HG03039 (cell line): Measurements from ENCODE around the gene ANXA8L1.
"Not testable (repeated sequence)": the region's sequence is repeated elsewhere in the genome, so short reads cannot be mapped to it uniquely, and the experiment has no call there.

Source experiments
- ATAC-seq: cut with Tn5 transposase; IDR thresholded peaks from one replicate; pipeline ENCODE4 v1.9.1; 2021; ENCODE audit warnings: mild to moderate bottlenecking, moderate library complexity; ENCODE audit not compliant: unreplicated experiment

Gene ANXA8L1, protein sequence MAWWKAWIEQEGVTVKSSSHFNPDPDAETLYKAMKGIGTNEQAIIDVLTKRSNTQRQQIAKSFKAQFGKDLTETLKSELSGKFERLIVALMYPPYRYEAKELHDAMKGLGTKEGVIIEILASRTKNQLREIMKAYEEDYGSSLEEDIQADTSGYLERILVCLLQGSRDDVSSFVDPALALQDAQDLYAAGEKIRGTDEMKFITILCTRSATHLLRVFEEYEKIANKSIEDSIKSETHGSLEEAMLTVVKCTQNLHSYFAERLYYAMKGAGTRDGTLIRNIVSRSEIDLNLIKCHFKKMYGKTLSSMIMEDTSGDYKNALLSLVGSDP

DNA sequence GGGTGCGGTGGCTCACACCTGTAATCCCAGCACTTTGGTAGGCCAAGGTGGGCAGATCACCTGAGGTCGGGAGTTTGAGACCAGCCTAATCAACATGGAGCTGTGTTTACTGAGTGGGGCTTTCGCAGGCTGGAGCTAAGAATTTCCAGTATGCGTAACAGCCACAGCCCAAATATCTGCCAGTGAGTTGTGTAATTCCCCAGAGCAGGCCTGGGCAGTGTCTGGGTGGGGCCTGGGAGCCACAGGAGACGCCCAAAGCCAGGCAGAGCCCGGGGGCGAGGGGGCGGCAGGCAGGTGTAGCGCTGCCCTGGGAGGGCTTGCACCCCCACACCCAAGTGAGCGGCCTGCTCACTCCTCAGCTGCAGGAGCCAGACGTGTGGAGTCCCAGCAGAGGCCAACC lies at the start of gene ANXA8L1:
Gene ANXA8L1, plus strand, starts transcription at position 371 of the 400 bp plus-strand sequence. CDS start 76 bp downstream, outside the sequence.
- not testable (repeated sequence) for ATAC-seq

DNA sequence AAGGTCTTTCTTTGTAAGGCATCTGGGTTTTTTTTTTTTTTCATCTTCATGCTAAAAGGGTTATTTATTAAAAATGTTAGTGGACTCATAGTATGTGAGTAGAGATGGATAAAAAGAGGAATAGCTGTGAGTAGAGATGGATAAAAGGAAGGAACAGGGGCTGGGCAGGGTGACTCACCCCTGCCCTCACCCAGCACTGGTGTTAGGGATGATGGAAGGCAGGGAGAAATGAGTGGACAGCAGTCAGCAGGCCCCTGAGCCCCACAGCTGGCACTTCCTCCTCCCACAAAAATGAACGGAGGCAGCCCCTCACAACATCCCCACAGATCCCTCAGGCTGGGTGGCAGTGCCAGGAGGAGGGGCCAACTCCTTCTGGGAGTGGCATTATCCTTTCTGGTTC lies 49.5 kb upstream of the ANXA8L1 start:
- no peak for ATAC-seq

DNA sequence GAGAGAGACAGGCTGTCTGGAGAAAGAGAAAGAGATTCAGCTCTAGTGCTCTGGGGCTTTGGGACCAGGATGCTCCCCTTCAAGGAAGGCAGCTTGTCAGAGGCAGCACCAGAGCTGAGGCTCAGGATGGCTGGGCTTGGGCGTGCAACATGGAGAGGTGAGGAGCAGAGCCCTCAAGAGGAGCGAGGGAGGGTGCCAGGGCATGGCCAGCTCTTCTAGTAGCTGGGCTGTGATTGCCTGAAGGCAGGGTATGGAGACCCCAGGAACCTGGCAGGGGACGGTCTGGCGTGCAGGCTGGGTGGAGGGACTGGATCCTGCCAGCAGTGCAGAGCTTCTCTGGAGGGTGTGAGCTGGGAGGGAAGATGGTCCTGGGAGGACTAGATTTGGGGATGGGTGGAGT lies 48.6 kb upstream of the ANXA8L1 start:
- ATAC-seq, result no peak

DNA sequence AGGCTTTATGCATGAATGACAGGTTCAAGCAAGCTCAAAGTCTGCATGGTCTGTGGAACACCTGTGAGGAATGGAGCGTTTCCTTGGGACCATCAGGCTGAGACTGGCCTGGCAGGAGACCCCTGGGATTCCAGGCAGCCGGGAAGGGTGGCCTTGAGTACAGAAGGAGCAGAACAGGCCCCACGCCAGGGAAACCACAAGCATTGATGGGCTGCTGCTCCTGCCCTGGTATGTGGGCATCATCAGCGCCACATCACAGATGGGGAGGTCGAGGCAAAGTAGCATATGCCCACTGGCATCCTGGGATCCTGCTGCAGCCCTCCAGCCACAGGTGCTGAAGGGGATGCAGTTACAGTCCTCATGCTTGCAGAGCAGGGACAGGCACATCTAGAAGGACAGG lies 47.9 kb upstream of the ANXA8L1 start:
- ATAC-seq, result no peak

DNA sequence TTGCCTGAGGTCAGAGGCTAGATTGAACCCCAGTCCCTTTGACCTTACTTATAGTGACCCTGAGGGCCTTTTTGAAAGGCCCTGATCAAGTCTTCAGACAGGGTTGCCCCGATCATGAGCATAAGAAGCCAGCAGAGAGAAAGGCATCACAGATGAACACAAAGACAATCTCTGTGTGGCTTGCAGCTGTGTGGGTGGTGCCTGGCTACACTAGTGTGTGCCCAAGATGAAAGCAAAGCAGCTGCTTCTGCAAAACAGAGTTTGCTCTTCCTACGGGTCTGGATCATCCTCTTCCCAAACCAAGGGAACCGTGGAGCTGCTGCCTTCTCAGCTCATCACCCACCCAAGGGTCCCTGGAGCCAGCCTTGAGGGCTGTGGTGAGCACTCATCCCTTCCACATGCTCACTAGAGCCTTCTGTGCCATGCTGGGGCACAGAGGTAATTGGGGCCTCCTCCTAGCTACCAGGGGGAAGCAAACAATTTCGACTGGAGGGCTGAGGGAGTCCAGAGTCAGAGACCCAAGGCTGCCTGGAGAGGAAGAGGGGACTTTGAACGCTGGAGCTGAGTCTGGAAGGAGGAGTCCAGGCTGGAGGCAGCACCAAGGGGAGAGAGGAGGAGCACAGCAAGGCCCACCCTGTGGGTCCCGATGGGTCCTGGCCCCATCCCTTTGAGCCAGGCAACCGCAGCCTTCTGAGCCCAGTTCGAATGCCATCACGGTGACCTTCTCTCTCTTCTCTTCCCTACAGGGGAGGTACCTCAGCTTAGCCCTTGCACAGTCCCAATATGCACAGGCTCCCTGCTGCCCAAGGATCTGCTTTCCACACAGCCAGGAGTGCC lies 46.5 kb upstream of the ANXA8L1 start:
- ATAC-seq, result no peak

DNA sequence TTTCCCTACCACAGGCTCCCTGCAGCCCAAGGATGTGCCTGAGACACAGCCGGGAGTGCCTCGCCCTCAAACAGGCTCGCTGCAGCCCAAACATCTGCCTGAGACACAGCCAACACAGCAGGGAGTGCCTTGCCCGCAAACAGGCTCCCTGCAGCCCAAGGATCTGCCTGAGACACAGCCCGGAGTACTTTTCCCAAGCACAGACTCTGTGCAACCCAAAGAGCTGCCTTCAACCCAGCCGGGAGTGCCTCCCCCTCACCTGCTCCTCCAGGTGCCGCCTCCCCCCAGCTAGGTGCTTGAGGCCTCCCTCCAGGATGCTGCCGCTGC lies 45.9 kb upstream of the ANXA8L1 start:
- no peak for ATAC-seq

DNA sequence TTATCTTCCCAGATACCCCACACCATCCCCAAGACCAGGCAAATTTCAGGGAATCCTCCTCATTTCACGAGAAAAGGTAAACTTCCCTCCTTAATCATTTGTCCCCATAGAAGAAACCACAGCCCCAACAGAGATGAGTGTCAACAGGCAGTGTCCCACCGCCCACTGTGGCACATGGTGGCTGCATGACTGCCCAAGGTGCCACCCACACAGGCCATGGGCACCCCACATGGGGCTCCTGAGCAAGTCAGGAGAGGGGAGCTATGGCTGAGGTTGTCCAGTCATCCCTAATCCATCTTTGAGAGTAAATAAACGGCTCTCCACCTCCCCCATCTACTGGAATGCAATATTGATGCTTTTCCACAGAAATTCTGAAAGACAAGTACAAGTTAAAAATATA lies 44.7 kb upstream of the ANXA8L1 start:
- no peak for ATAC-seq

DNA sequence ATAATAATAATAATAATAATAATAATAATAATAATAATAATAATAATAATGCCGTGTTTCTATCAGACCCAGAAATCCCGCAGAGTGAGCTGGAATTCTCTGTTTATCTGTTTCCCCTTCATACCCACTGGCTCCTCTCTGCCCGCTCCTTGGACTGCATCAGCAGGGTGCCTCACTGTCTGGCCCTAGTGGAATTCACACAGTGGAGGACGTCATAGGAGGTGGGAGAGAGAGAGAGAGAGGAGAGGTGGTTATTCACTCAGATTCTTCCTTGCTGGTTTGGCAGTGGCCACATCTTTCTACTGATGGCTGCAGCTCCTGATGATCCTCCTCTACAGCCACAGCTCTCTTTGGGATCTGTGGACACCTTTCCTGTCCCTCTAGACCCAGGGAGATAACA lies 10.1 kb upstream of the ANXA8L1 start:
- ATAC-seq, result not testable (repeated sequence)

DNA sequence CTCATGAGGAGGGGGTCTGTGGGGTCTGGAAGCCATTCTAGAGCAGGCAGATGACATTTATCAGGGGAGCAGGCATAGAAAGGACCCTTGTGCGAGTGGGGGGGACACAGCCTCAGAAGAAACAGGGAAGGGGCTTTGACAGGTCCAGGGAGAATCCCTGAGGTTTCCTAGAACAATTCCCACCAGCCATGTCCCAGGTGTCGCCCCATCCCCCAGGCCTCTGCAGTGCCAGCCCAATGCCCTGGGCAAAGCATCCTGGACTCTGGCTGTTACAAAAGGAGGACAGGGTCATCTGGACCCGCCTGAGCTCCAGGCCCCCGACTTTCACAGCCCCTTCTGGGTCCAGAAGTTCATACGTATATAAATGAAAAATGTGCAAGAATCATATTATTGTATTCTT lies 8.4 kb upstream of the ANXA8L1 start:
- ATAC-seq, result not testable (repeated sequence)

DNA sequence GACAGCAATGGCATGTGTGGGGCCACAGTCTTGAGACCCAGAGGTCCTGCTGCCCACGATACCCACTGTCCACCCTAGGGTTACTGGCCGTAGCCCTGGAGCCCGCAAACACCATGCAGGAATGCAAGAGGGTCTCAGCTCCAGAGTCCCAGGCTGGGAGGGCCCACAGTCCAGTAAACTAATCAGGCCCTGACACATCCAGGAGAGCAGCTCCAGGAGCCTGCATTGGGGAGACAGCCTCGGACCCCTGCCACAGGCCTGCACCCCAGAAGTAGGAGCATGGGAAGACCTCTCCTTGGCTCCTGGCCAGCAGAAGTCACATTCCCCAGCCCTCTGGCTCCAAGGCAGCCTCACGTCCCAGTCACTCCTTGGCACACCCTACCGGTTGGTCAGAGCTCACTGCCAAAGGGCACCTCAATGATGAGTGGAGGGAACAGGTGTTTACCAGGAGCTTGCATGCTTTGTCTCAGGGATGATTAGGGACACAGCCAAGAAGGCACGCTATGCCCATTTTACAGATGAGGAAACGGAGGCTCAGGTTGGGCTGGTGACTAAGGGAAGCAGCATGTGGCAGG lies 7.8 kb upstream of the ANXA8L1 start:
- not testable (repeated sequence) for ATAC-seq

DNA sequence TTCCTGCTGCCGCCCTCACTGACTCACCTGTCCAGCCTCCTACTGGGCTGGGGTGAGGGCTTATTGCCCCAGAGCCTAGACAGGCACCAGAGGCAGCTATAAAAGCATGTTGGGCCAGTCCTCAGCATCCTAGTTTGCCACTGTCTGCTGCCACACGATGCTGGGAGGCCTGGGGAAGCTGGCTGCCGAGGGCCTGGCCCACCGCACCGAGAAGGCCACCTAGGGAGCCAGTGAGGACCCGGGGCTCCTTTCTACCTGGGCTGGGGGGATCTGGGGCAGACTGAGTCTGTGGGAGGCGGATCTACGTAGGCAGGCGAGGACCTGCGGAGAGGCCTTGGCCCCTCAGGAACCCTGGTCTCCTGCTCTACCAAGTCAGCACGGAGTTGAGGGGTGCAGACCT lies 6.6 kb upstream of the ANXA8L1 start:
- not testable (repeated sequence) for ATAC-seq

DNA sequence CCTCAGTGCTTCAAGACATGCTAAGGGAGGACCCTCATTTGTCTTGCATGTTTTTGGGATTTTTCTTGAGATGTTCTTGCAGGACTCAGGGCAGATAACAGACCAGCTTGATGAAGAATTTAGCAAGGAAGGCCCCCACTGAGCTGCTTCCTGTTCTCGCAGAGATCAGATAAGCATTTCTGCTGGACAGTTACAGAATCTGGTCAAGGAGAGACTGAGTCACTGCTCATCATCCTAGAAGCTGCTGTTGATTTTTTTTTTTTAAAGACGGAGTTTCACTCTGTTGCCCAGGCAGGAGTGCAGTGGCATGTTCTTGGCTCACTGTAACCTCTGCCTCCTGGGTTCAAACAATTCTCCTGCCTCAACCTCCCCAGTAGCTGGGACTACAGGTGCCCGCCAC lies 1.2 kb upstream of the ANXA8L1 start:
- ATAC-seq, result not testable (repeated sequence)

DNA sequence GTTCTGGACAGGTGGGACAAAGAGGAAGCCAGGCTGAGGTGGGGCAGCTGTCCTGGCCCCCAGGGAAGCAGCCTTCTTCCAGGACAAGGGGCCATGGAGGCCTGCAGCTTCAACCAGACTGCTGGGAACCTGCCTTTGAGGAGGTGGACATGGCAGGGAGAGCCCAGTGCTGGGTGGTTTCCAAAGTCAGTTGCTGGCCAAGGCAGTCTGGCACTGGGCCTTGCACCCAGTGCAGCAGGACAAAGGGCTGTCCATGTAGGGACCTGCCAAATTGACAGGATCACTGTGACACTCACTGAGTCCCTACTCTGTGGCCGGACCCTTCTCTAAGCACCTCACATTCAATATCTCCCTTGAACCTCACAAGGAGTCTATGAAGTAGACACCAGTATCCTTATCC lies 1.4 kb downstream of the ANXA8L1 start:
- not testable (repeated sequence) for ATAC-seq

DNA sequence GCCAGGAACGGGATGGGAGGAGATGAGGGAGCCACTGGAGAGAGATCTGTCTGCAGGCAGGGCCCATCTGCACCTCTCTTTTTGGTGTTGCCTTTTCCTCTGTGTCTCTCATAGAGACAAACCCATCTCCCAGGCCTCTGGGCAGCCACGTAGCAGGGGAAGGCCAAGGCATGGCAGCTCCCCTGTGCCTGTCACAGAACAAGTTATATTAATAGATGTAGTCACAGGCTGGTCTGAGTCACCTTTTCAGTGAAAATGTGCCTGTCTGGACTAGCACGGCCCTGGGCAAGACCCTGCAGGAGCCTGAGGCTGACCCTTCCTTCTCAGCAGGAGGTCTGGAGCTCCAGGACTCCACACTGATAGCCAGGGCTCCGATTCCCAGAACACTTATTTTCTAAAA lies 2.1 kb downstream of the ANXA8L1 start:
- ATAC-seq, result not testable (repeated sequence)

DNA sequence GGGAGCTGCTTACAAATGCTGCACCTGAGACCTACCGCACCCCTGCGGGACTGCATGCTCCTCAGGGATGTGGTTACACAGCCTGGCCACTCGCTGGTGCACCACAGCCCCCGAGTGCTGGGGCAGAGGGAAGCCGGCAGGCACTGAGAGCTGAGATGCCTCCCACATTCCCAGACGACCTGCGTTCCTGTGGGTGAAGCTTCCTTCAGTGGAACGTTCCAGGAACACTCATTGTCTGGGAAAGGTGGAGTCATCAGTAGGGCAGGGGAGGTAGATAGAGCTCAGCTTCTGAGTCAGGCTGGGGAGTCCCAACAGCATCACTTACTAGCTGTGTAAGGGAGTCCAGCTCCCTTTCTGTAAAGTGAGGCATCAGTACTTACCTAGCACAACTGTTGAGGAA lies 2.5 kb downstream of the ANXA8L1 start:
- not testable (repeated sequence) for ATAC-seq

DNA sequence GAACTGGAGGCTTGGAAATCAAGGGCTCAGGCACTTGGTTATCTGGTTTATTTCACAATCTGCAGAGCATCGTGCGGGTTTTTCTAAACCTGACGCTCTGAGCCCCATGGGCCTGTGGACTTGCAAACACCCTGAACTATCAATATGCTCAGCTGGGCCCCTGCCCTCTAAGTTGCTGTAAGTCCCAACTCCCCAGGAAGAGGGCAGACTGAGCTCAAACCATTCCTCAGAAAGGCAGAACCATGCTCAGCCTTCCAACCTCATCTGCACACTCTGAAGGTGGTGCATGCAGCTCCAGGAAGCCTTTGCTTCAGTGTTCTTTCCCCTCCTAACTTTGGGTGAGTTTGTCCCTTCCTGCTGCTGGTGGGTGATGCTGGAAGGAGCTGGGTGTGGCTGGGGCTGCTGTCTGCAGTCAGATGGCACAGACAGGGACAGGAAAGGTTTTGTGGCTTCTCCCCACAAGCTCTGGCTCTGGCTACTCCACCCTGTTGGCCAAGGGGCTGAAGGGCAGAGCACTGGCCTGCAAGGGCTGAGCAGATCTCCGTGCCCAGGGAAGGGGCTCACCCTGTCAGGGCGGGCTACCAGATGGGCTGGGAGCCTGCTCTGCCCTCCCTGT lies 3.8 kb downstream of the ANXA8L1 start:
- ATAC-seq, result not testable (repeated sequence)

DNA sequence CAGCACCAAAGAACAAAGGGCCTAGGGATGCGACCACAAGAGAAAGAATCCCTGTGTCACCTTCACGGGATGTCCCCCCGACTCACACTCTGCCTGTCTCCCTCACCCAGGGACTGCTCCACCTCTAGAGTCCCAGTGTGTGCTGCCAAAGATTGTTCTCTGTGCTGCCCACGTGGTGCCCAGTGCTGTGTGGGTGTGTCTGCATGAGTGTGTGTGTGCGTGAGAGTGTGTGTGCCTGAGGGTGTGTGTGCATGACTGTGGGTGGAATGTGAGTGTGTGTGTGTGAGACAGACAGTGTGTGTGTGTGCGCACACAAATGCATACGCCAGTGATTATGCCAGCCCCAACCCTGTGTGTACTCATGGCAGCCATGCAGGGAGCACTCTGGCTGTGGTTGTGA lies 10.3 kb downstream of the ANXA8L1 start:
- ATAC-seq, result not testable (repeated sequence)

DNA sequence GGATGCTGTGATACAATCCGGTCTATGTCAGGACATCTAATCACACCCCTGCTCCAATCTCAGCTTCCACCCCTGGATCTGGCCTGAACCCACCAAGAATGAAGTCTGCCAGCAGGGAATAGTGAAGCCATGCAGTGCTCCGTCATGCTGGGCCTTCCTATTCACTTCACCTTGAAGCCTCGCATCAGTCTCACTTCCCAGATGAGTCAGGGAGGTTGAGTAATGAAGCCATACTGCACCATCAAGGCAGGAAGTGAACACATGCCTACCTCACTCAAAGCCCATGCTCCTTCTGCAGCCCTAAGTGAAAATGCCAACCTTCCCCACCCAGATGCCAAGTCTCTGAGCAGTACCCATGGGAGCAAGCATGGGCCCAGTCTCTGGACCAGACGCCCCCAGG lies 11.1 kb downstream of the ANXA8L1 start:
- not testable (repeated sequence) for ATAC-seq

DNA sequence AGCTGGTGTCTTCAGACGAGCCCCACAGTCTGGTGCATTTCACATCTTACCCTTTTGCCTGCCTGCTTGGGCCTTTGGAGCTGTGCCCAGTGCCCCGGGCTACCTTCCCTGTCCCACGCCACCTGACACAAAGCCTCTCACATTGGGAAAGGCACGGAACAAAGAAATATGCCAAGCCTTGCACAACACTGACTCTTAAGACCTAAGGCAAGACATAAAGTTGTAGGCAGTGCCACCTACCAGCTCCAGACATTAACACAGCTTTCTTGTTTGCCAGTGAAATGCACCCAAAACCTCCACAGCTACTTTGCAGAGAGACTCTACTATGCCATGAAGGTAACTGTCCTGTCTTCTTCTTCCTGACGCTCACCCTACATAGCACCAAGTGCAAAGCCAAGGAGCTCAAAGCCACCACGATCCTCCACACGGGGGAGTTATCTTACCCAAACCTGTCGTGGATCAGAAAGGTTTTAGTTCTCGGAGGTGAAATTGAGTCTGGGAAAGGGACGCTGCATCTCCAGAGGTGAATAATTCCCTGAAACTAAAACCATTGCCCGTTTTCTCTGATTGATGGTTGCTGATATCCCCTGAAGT lies 11.8 kb downstream of the ANXA8L1 start:
- not testable (repeated sequence) for ATAC-seq

DNA sequence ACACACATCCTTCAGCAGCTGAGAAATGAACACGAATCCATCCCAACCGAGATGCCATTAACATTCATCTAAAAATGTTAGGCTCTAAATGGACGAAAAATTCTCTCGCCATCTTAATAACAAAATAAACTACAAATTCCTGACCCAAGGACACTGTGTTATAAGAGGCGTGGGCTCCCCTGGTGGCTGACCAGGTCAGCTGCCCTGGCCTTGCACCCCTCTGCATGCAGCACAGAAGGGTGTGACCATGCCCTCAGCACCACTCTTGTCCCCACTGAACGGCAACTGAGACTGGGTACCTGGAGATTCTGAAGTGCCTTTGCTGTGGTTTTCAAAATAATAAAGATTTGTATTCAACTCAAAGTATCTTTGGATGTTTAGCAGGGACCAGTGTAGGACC lies 15.8 kb downstream of the ANXA8L1 start:
- ATAC-seq, result not testable (repeated sequence)
